SK-N-SH (cell line): ENCODE data around the gene NUFIP2. TPM values are rescaled to one million over a fixed set of nuclear protein-coding genes. Genes with fewer than 3 reads are reported as not detected.

ENCODE experiments used
- CTCF ChIA-PET: fragments of 300-600, 350-600 bp; formaldehyde crosslinking; extraction: SDS; loops from one replicate; lab custom pipeline; 2021; lab: Yijun Ruan, JAX
- POLR2A ChIA-PET: fragments of 350-600 bp; sonication (Branson Sonifier 250); formaldehyde crosslinking; extraction: SDS; loops from one replicate; lab custom pipeline; 2020; ENCODE audit warnings: antibody characterized with exemption, inconsistent platforms; lab: Yijun Ruan, JAX
- DNase-seq: peaks from one replicate; pipeline ENCODE4 v3.0.0; 2012
- H2AFZ ChIP-seq: fragments of 200-600 bp; sonication (generic); 2 replicates; pipeline ENCODE4 v1.8.1; 2016; ENCODE audit warnings: antibody characterized with exemption, mild to moderate bottlenecking, low read depth
- H3F3A ChIP-seq: fragments of 200-600 bp; sonication (generic); replicated peaks from 2 replicates; pipeline ENCODE3; 2016; ENCODE audit warnings: antibody characterized with exemption, mild to moderate bottlenecking; ENCODE audit not compliant: insufficient read depth
- H3K27ac ChIP-seq, 2 experiments: fragments of 200-500 bp in 1 of 2; fragments of 200-600 bp in 1 of 2; sonication (Bioruptor generic) in 1 of 2; sonication (generic), shearing (Covaris generic) in 1 of 2; 2 replicates each; pipeline versions ENCODE4 v1.5.1 to v1.6.1; 2014 to 2016; ENCODE audit warnings: low read depth in 2 of 2, inconsistent platforms in 1 of 2, low read length in 1 of 2, mild to moderate bottlenecking in 1 of 2, mixed read lengths in 1 of 2
- H3K27me3 ChIP-seq: fragments of 200-600 bp; sonication (generic), shearing (Covaris generic); 2 replicates; pipeline ENCODE4 v1.6.1; 2016; ENCODE audit warnings: mixed run types; ENCODE audit not compliant: insufficient read depth
- H3K36me3 ChIP-seq, 2 experiments: fragments of 200-500 bp in 1 of 2; fragments of 200-600 bp in 1 of 2; sonication (Bioruptor generic) in 1 of 2; sonication (generic) in 1 of 2; replicated peaks in 1 of 2; 2 replicates each; pipeline versions ENCODE3 to v1.5.1; 2014 to 2016; ENCODE audit warnings: low read length in 1 of 2, mild to moderate bottlenecking in 1 of 2; ENCODE audit not compliant: insufficient read depth in 2 of 2, control insufficient read depth in 1 of 2
- H3K4me1 ChIP-seq, 2 experiments: fragments of 200-500 bp in 1 of 2; fragments of 200-600 bp in 1 of 2; sonication (Bioruptor generic) in 1 of 2; sonication (generic), shearing (Covaris generic) in 1 of 2; 2 replicates each; pipeline versions ENCODE4 v1.5.1 to v1.6.1; 2014 to 2016; ENCODE audit warnings: low read depth in 1 of 2, low read length in 1 of 2, mixed run types in 1 of 2; ENCODE audit not compliant: insufficient read depth in 2 of 2, control insufficient read depth in 1 of 2
- H3K4me2 ChIP-seq: fragments of 200-600 bp; sonication (generic), shearing (Covaris generic); 2 replicates; pipeline ENCODE4 v1.6.1; 2017; ENCODE audit warnings: mixed run types
- H3K4me3 ChIP-seq, 2 experiments: fragments of 200-500 bp in 1 of 2; fragments of 200-600 bp in 1 of 2; sonication (Bioruptor generic) in 1 of 2; sonication (generic), shearing (Covaris generic) in 1 of 2; 2 replicates each; pipeline versions ENCODE4 v1.5.1 to v1.8.1; 2014 to 2016; ENCODE audit warnings: low read depth in 2 of 2, inconsistent platforms in 1 of 2, low read length in 1 of 2, mild to moderate bottlenecking in 1 of 2, mixed read lengths in 1 of 2, moderate library complexity in 1 of 2
- H3K79me2 ChIP-seq: fragments of 200-600 bp; sonication (generic); 2 replicates; pipeline ENCODE4 v1.8.1; 2017; ENCODE audit warnings: mild to moderate bottlenecking; ENCODE audit not compliant: insufficient read depth
- H3K9ac ChIP-seq: fragments of 200-600 bp; sonication (generic); 2 replicates; pipeline ENCODE4 v1.6.1; 2017; ENCODE audit warnings: mixed run types
- H3K9me2 ChIP-seq: fragments of 200-600 bp; sonication (generic); 2 replicates; pipeline ENCODE4 v1.6.1; 2017; ENCODE audit warnings: mixed run types
- H3K9me3 ChIP-seq: fragments of 200-600 bp; sonication (generic); 2 replicates; pipeline ENCODE4 v1.6.1; 2017; ENCODE audit warnings: mixed run types, mild to moderate bottlenecking, moderate library complexity
- H4K20me1 ChIP-seq: fragments of 200-600 bp; sonication (generic); 2 replicates; pipeline ENCODE4 v1.6.1; 2017; ENCODE audit warnings: mild to moderate bottlenecking, mixed run types; ENCODE audit not compliant: insufficient read depth
- ELF1 ChIP-seq: IDR thresholded peaks from 2 replicates; pipeline ENCODE4 v1.4.0; 2012
- FOSL2 ChIP-seq: IDR thresholded peaks from 2 replicates; pipeline ENCODE4 v1.4.0; 2012; ENCODE audit warnings: low read depth, mild to moderate bottlenecking, moderate library complexity, borderline replicate concordance
- GABPA ChIP-seq: IDR thresholded peaks from 2 replicates; pipeline ENCODE4 v1.4.0; 2012; ENCODE audit warnings: low read depth, mild to moderate bottlenecking
- RCOR1 ChIP-seq: fragments of 150-350 bp; IDR thresholded peaks from 2 replicates; pipeline ENCODE4 v1.6.1; 2017; ENCODE audit warnings: antibody characterized with exemption, low read length
- TEAD4 ChIP-seq: IDR thresholded peaks from 2 replicates; pipeline ENCODE4 v1.4.0; 2012; ENCODE audit warnings: mild to moderate bottlenecking, borderline replicate concordance; ENCODE audit not compliant: insufficient read depth
- WGBS: methylation state at CpG from one replicate; pipeline ENCODE4 v1.1.6; 2017; ENCODE audit warnings: low lambda C conversion rate; 5-methylcytosine and 5-hydroxymethylcytosine counted together
- polyA plus RNA-seq, 3 experiments: library from polyadenylated mRNA; depleted of rRNA; stranded (reverse); fragments of >200 nt; gene quantifications; 2 replicates each; pipeline ENCODE4 v1.2.3, GENCODE V29; 2012
- TF ChIP-seq, protein P1 (sequence below): IDR thresholded peaks from 2 replicates; pipeline ENCODE4 v1.4.0; 2012; ENCODE audit warnings: low read depth, borderline replicate concordance

NUFIP2 gene
- polyA plus RNA-seq, 1 of the 3 experiments (the other 2 are of a cell fraction) = 9.0 TPM

- TF ChIP-seq, protein P1, sequence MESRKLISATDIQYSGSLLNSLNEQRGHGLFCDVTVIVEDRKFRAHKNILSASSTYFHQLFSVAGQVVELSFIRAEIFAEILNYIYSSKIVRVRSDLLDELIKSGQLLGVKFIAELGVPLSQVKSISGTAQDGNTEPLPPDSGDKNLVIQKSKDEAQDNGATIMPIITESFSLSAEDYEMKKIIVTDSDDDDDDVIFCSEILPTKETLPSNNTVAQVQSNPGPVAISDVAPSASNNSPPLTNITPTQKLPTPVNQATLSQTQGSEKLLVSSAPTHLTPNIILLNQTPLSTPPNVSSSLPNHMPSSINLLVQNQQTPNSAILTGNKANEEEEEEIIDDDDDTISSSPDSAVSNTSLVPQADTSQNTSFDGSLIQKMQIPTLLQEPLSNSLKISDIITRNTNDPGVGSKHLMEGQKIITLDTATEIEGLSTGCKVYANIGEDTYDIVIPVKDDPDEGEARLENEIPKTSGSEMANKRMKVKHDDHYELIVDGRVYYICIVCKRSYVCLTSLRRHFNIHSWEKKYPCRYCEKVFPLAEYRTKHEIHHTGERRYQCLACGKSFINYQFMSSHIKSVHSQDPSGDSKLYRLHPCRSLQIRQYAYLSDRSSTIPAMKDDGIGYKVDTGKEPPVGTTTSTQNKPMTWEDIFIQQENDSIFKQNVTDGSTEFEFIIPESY = no peak
- TF ChIP-seq TEAD4 = no peak
- no peak for TF ChIP-seq GABPA
- TF ChIP-seq ELF1 = no peak
- TF ChIP-seq FOSL2 = no peak
- no peak for TF ChIP-seq RCOR1
Observed at GRCh38 chr17:29209073-29209472, 84.9 kb downstream of the NUFIP2 start (continued).

DNA sequence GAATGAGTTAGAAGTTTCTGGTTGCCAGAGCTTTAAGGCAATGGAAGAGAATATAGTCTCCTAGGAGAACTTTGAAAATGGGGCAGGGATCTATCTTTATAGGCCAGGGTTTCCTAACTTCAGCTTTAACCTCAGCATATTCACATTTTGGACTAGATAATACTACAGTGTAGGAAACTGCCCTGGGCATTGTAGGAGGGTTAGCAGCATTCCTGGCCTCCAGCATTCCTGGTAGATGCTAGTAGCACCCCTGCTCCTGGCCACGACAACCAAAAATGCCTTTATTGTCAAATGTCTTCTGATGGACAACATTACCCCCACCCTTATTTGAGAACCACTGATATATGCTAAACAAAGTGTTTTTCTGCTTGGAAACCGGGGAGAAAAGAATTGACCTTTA lies 86.0 kb downstream of the NUFIP2 start:
- POLR2A ChIA-PET = no interaction called here

More for the DNA sequence above, 86.0 kb downstream of the NUFIP2 start:
- Histone ChIP-seq H3K4me3 (no peak overlapping the region), H3K27me3 (no peaks in the 10 kb centered on the region), H3K9ac (no peak overlapping the region), H4K20me1 (no peaks in the 10 kb centered on the region), H3K79me2 (no peaks in the 10 kb centered on the region), H2AFZ (no peak overlapping the region), H3K4me2 (no peak overlapping the region), H3K9me2 (no peaks in the 10 kb centered on the region), H3K4me1 (no peaks in the 10 kb centered on the region; a peak in 1 of 4 replicates)
- DNase-seq = no peak
- 71% methylated on average over 2 of the region's 2 CpGs for WGBS
- CTCF ChIA-PET = interaction anchor here (0.6 to 19.8 kb wide), 6 partner anchors 9 to 140 kb away, joined by 3 to 438 read pairs (median 14); partner anchors contain the start of gene MYO18A
- TF ChIP-seq ELF1 (no peak), GABPA (no peak)
- TF ChIP-seq, all 33 proteins: peak for 0
- no peaks in the 10 kb centered on the region for H3K9me3 ChIP-seq
- no peaks in the 10 kb centered on the region for H3K36me3 ChIP-seq
- no peak overlapping the region for H3K27ac ChIP-seq
- no peaks in the 10 kb centered on the region for H3F3A ChIP-seq

Other genes starting within 250 kb of the NUFIP2 start
- 6.0 and 6.6 TPM in 2 replicates for gene MYO18A, start 113.8 kb downstream of the NUFIP2 start, polyA plus RNA-seq (2012; rRNA removed)
- not detected in 2 replicates for gene CRYBA1, start 47.3 kb downstream of the NUFIP2 start, polyA plus RNA-seq (2012; rRNA removed)
- gene TAOK1, start 96.2 kb upstream of the NUFIP2 start, polyA plus RNA-seq (2012; rRNA removed) = 5.9 and 7.4 TPM in 2 replicates